GM08714 (cell line): ENCODE results near the gene ALDH3A1.
A peak's percentile ranks its signal among the peaks of the same experiment; 100 is the strongest.

Experiments
- H3K4me3 ChIP-seq: fragments of 200-500 bp; sonication (Bioruptor generic); 2 replicates; pipeline ENCODE4 v1.5.1; 2014; ENCODE audit warnings: mild to moderate bottlenecking, low read length, inconsistent platforms
- ZNF274 ChIP-seq: IDR thresholded peaks from 2 replicates; pipeline ENCODE4 v1.6.1; 2012; ENCODE audit warnings: mild to moderate bottlenecking, low read depth, low read length

The ALDH3A1 gene

DNA sequence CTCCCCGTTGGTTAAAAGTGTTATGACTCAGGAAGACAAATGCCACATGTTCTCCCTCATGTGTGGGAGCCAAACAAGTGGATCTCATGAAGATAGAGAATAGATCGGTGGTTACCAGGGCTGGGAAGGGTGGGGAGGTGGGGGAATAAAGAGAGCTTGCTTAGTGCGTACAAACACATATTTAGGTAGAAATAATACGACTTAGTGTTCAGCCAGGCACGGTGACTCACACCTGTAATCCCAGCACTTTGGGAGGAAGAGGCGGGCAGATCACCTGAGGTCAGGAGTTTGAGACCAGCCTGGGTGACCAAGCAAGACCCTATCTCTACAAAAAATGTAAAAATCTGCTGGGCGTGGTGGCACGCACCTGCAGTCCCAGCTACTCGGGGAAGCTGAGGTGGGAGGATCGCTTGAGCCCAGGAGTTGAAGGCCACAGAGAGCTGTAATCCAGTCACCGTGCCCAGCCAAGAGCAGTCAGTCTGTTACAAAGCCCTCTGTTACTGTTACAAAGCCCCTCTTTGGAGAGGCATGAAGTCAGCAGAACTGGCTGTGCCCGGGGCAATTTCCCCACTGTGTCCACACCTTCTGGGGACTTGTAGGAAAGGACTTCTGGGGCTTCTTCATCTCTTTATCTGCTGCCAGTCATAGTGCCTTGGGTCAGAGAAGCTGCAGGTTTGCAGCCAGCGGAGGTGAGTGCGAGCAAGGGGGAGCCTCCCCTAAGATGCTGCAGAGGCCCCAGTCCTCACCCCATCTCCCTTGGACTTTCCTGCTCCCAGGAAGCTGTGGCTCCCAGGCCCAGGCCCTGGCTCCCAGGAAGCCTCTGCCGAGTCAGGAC, 4.3 kb upstream of the ALDH3A1 start:
- TF ChIP-seq ZNF274, result no peak
- H3K4me3 ChIP-seq, result no peak overlapping the region

DNA sequence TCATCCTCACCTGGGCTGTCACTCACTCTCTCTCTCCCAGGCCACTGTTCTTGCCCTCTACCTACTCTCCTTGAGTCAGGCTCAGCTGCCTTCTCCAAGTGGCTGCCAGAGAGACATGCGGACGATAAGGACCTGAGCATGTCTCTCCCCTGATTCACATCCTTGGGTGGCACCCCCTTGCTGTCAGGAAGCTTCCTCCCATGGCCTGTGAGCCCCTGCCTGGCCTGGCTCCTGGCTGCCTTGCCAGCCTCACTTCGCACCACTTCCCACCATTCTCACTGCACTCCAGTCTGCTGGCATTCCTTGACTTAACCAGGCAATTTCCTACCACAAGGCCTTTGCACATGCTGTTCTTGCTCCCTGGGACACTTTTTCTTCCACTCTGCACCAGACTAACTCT, 2.7 kb upstream of the ALDH3A1 start:
- no peak overlapping the region for H3K4me3 ChIP-seq
- no peak for TF ChIP-seq ZNF274

GRCh38 chr17:19750020-19750572, 2.0 kb upstream of the ALDH3A1 start:
- no peak for TF ChIP-seq ZNF274
- H3K4me3 ChIP-seq, result no peak overlapping the region

DNA sequence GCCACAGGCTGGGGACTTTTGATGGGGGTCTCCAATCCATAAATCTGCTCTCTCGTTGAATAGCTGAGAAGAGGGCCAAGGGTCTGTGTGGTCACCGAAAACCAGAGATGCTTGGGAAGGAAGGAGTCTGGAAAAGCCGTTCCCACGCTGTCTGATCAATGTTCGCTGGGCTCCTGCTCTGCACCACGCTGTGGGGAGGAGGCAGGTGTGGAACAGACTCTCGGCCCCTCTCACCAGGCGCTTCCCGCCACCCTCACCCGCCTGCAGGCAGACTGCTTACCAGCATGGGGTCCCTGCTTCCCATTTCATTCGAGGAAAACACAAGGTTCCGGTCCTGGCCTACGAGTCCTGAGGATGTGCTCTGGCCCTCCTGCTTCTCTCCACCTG, 702 bp upstream of the ALDH3A1 start:
- H3K4me3 ChIP-seq, result no peak overlapping the region
- no peak for TF ChIP-seq ZNF274

GRCh38 chr17:19747159-19747719, 859 bp downstream of the ALDH3A1 start:
- no peak overlapping the region for H3K4me3 ChIP-seq
- no peak for TF ChIP-seq ZNF274

DNA sequence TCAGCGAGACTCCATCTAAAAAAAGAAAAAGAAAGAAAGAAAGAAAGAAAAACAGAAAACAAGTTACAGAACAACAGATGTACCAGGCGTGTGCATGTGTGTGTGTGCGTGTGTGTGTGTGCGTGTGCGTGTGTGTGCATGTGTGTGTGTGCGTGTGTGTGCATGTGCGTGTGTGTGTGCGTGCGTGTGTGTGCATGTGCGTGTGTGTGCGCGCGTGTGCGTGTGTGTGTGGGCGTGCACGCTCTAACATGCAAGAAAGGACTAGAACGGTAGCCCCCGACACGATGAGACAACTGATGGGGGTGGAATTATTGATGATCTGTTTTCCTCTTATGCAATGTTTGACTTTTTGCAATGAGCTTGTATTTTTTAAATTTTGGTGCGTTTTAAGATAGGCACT, 1.6 kb downstream of the ALDH3A1 start:
- H3K4me3 ChIP-seq, result no peak overlapping the region
- no peak for TF ChIP-seq ZNF274

DNA sequence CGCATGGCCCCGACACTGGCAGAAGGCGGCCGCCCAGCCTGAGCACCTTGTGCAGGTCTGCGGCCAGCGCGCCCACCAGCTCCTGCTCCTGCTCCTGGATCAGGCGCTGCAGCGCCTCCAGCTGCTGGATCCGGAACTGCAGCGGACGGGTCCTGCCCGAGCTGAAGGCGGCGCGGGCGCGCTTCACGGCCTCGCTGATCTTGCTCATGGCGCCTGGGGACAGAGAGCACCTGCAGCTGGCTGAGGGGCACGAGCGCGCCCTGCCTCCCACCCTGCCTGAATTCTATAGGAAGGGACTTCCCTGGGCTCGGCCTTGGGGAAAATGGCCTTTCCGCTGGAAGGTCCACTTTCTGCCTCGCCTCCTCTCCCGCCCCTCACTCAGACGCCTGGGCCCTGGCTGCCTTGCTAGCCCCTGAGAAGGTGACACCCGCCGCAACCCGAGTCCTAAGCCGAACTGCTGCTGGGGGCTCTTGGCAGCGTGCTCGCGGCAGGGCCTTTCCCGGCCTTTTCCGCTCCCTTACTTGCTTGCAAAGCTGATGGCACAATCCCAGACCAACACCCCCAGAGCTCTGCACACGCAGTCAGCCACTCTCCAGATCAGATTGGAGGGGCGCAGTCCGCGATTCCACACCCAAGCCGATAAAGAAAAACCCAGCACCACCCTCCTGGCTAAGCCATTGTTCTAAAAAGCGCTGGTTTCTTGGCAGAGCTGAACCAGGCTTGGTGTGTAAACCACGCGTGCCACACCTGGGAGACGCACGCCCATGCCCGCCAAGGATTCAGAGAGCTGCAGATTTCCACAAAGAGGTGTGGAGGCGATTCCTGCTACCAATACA, 3.0 kb downstream of the ALDH3A1 start:
- TF ChIP-seq ZNF274, result no peak

DNA sequence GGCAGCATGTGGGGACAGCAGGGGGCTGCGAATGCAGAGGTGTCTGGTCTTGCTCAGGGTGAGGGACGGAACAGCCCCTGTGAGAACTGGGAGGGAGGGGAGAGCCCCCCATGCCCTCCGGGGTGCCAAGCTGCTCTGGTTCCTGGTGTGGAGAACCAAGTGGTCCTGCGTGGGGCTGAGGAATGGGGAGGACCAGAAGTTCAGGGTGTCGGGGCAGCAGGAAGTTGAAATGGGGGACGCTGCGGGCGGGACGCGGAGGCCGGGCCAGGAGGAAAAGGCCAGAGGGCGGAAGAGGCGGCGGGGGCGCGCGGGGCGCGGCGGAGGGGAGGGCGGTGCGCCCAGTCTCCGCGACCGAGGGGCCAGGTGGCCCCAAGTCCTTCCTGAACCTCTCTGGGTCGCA, 3.6 kb downstream of the ALDH3A1 start:
- peak overlapping the region; percentile 35; the same call in 1 of the 2 replicates for H3K4me3 ChIP-seq
- no peak for TF ChIP-seq ZNF274

More for the DNA sequence above, 3.0 kb downstream of the ALDH3A1 start:
- H3K4me3 ChIP-seq, result peak overlapping the region; percentile 10; the same call in 1 of the 2 replicates

- TF ChIP-seq ZNF274, result no peak
Measured at GRCh38 chr17:19743101-19744100, 4.7 kb downstream of the ALDH3A1 start.

DNA sequence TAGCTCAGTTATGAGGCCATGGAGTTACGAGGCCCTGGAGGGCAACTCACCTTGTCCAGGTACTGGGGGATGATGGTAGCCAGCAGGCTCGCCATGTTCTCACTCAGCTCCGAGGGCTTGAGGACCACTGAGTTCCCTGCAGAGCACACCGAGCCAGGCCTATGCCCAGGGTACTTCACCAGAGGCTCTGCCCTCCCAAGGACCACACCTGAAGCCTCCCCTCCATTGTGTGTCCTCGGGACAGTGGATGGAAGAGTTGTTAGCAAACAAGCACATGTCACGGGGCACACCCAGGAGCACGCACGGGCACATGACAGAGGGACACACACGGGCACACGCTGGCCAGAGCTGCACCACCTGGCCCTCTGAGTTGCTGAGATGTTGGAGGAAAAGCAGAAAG, 5.6 kb downstream of the ALDH3A1 start:
- TF ChIP-seq ZNF274, result no peak
- H3K4me3 ChIP-seq, result no peak overlapping the region

More at GRCh38 chr17:19743101-19744100, 4.7 kb downstream of the ALDH3A1 start:
- no peak overlapping the region for H3K4me3 ChIP-seq

- H3K4me3 ChIP-seq, result no peak overlapping the region
- no peak for TF ChIP-seq ZNF274
Measured at GRCh38 chr17:19741832-19742457, 6.2 kb downstream of the ALDH3A1 start.

- no peak overlapping the region for H3K4me3 ChIP-seq
- TF ChIP-seq ZNF274, result no peak
Measured at GRCh38 chr17:19740933-19741332, 7.2 kb downstream of the ALDH3A1 start.
